GM12892 (cell line): ENCODE results near the gene SNAI3.

Experiments used
- POLR2A ChIP-seq: IDR thresholded peaks from 2 replicates; pipeline ENCODE4 v1.6.1; 2011; ENCODE audit warnings: low read depth, low read length, control low read depth
- POLR2AphosphoS5 ChIP-seq: IDR thresholded peaks from 2 replicates; pipeline ENCODE4 v1.6.1; 2011; ENCODE audit warnings: low read depth, low read length, control low read depth
- TAF1 ChIP-seq: IDR thresholded peaks from 2 replicates; pipeline ENCODE4 v1.6.1; 2011; ENCODE audit warnings: low read depth, mild to moderate bottlenecking, control low read depth, low read length, borderline replicate concordance

DNA sequence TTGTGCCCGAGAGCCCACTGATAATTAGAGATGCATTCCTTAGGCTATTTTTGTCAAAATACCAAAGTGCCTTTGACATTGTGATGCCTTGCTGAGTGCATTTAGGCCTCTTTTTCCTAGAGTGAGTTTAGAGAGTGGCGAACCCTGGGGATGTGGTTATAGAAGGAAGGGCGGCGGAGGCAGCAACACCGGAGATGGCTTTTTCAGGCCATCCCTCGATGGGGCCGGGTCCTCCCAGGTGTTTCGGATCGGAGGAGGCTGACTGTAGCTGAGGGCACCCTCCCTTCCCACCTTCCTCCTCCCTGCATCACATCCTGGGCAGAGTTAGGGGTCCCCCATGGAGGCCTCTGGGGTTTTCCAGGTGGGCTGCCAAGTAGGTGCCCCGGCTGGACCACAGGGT, 6.6 kb upstream of the SNAI3 start:
- TF ChIP-seq POLR2AphosphoS5 (no peak), POLR2A (no peak), TAF1 (no peak)
